ENCODE measurements around the gene SPA17.

DNA sequence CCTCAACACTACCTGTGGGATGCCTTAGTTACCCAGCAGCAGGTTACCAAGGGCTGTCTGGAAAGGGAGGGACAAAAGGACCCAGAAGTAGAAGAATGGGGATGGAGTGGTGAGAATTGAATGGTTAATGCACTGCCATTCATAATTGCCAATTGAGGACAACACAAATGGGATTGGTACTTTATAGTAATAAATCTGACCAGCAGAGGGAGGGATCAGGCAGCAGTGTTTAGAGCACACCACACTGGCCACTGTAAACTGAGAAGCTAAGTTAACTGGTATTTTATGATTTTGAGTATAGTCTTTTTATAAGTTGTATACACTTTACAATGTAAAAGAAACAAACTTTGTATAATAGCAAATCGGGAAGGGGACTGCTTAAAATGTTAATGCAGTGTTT is 40.3 kb upstream of the SPA17 start:
- TF ChIP-seq EP300 (conservative IDR thresholded peaks at IDR 0.05; ENCODE audit: poor library complexity, severe bottlenecking) (no peak), POLR2AphosphoS5 (IDR thresholded peaks at IDR 0.05) (no peak), SMC3 (conservative IDR thresholded peaks at IDR 0.05; ENCODE audit: poor library complexity) (no peak)
- TF ChIP-seq, protein P1, sequence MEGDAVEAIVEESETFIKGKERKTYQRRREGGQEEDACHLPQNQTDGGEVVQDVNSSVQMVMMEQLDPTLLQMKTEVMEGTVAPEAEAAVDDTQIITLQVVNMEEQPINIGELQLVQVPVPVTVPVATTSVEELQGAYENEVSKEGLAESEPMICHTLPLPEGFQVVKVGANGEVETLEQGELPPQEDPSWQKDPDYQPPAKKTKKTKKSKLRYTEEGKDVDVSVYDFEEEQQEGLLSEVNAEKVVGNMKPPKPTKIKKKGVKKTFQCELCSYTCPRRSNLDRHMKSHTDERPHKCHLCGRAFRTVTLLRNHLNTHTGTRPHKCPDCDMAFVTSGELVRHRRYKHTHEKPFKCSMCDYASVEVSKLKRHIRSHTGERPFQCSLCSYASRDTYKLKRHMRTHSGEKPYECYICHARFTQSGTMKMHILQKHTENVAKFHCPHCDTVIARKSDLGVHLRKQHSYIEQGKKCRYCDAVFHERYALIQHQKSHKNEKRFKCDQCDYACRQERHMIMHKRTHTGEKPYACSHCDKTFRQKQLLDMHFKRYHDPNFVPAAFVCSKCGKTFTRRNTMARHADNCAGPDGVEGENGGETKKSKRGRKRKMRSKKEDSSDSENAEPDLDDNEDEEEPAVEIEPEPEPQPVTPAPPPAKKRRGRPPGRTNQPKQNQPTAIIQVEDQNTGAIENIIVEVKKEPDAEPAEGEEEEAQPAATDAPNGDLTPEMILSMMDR (IDR thresholded peaks at IDR 0.05; ENCODE audit: poor library complexity, severe bottlenecking), result no peak
